Astrocyte of the cerebellum (primary cell): Measurements from ENCODE around the gene PRTFDC1.

ENCODE experiments used
- DNase-seq: peaks from one replicate; pipeline ENCODE4 v3.0.0-alpha.2; 2011; ENCODE audit warnings: low read depth
- H3K4me3 ChIP-seq: 2 replicates; pipeline ENCODE4 v1.5.1; 2011; ENCODE audit warnings: mild to moderate bottlenecking, low read depth, low read length, moderate library complexity
- in situ Hi-C: cut with HindIII; loops from 2 replicates; pipeline ENCODE4 v1.10.0; 2017; ENCODE audit warnings: low sequenced_read_pairs
- TF ChIP-seq, protein P1 (sequence below): IDR thresholded peaks from 2 replicates; pipeline ENCODE4 v1.5.1; 2012; ENCODE audit warnings: low read length, low read depth, moderate library complexity, mild to moderate bottlenecking; ENCODE audit errors: missing control alignments

The PRTFDC1 gene

DNA sequence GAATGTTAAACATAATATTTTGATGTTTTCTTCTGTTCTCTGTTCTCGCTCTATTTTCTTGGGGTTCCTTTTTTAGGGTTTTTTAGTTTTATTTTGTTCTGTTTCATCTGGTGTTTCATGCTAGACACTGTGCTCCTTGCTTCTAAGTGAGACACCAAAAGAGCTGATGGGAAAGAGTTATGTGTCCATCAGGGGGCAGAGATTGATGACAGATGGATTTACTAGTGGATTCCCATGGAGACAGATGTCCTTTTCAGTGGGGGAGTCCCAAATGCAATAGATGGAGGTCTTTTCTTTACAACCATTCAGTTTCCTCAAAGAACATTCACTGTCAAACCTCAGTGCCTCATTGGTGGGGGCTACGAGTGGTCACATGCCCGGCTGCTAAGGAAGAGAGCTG is 34.9 kb downstream of the PRTFDC1 start:
- TF ChIP-seq, protein P1, sequence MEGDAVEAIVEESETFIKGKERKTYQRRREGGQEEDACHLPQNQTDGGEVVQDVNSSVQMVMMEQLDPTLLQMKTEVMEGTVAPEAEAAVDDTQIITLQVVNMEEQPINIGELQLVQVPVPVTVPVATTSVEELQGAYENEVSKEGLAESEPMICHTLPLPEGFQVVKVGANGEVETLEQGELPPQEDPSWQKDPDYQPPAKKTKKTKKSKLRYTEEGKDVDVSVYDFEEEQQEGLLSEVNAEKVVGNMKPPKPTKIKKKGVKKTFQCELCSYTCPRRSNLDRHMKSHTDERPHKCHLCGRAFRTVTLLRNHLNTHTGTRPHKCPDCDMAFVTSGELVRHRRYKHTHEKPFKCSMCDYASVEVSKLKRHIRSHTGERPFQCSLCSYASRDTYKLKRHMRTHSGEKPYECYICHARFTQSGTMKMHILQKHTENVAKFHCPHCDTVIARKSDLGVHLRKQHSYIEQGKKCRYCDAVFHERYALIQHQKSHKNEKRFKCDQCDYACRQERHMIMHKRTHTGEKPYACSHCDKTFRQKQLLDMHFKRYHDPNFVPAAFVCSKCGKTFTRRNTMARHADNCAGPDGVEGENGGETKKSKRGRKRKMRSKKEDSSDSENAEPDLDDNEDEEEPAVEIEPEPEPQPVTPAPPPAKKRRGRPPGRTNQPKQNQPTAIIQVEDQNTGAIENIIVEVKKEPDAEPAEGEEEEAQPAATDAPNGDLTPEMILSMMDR, result no peak
- in situ Hi-C loops, result no loop called here
- H3K4me3 ChIP-seq, result no peak overlapping the region
- no peak for DNase-seq

DNA sequence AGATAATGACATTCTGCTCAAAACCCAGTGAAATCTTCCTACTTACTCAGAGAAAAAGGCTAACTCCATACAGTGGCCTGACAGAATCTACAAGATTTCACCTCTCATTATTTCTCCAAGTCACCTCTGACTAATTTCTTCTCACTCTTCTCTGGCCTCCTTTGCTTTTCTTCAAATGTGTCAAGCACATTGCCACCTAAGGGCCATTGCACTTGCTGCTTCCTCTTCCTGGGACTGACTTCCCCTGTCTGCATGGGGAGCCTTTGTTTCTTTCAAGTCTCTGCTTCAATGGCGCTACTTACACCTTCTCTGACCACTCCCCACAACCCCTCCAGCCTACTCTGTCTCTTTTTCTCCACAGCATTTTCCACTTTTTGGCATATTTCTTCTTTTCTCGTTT is 36.0 kb downstream of the PRTFDC1 start:
- no peak overlapping the region for H3K4me3 ChIP-seq
- in situ Hi-C loops, result no loop called here
- no peak for DNase-seq
- TF ChIP-seq, protein P1, result no peak

DNA sequence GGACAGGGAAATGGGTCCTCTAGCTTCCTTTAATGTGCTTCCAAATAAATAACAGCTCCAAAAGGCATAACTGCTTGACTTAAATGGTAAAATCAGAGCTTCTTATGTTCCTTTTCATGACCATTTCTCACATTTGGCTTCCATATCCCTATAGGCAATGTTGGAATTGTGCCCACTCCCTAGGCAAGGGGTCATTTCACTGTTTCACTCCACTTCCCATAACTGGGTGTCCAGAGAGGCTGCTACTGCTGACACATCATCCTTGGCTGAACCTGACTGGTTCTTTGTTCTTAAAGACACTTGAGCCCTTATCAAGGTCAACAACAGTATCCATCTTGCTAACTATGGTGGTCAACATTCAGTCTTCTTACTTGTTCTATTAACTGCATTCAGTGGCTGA is 37.1 kb downstream of the PRTFDC1 start:
- no peak for DNase-seq
- in situ Hi-C loops, result no loop called here
- TF ChIP-seq, protein P1, result no peak
- H3K4me3 ChIP-seq, result no peak overlapping the region

DNA sequence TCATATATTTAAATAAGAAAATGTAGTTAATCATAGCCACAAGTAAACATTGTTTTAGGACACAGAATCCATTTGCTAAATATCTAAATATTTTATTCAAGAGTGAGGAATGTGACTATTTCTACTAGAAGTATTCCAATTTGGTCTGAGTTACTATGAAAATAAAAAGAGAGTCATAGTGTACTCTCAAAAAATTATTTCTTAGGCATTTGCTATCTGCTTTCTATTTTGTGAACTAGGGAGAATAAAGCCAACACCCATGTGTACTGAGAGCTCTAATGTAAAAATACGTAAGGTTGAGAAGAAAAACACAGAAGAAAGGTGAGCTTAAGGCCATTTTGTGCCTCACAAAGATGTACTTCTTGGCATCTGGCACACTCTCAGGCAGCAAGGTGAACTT is 38.3 kb downstream of the PRTFDC1 start:
- in situ Hi-C loops, result no loop called here
- TF ChIP-seq, protein P1, result no peak
- DNase-seq, result no peak
- H3K4me3 ChIP-seq, result no peak overlapping the region

DNA sequence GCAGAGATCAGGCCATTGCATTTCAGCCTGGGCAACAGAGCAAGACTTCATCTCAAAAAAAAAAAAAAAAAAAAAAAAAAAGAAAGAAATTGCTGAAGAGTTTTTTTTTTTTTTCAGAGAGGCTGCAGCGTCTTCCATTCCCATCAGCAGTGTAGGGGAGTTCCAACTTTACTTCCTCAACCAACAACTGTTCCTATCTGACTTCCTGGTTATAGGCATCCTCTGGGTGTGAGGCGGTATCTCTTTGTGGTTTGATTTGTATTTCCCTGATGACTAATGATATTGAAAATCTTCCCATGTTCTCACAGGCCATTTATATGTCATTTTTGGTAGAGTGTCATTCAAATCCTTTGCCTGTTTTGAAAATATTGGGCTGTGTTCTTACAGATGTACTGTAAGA is 40.2 kb downstream of the PRTFDC1 start:
- in situ Hi-C loops, result no loop called here
- H3K4me3 ChIP-seq, result no peak overlapping the region
- no peak for DNase-seq
- TF ChIP-seq, protein P1, result no peak

DNA sequence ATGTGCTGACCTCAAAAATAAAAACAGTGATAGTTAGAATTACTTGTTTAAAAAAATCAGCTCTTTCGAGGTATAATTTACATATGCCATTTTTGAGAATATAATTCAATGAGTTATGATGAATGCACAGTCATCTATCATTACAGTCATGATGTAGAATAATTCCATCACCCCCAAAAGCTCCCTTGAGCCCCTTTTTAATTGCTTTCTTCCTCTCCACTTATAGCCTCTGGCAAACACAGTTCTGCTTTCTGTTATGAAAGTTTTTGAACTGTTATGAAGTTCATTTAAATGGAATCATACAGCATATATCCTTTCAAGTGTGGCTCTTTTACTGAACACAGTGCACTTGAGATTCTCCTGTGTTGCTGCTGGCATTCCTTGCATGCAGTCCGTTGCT is 41.4 kb downstream of the PRTFDC1 start:
- TF ChIP-seq, protein P1, result no peak
- in situ Hi-C loops, result no loop called here
- no peak overlapping the region for H3K4me3 ChIP-seq
- no peak for DNase-seq

DNA sequence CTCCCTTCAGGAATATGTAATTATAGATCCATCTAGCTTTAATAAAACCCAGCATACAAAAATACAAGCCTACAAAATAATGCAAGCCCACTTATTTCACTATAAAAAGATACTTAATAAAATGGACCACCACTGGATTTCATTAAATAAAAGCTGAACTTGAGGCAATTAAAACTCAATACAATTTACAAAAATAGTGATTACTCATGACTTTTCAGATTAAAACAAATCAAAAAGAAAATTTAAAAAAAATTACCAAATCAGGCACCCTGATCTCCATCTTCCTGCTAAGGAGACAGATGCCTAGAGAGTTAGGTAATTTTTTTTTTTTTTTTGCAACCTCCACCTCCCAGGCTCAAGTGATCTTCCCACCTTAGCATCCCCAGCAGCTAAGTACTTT is 41.8 kb downstream of the PRTFDC1 start:
- TF ChIP-seq, protein P1, result no peak
- DNase-seq, result no peak
- in situ Hi-C loops, result no loop called here
- no peak overlapping the region for H3K4me3 ChIP-seq
